HTERT RPE-1 (cell line): ENCODE data around the gene RNF19B.
"Not testable (repeated sequence)": the region's sequence is repeated elsewhere in the genome, so short reads cannot be mapped to it uniquely, and the experiment has no call there.

Experiments used
- in situ Hi-C: fragments of 300-500 bp; cut with MboI; formaldehyde crosslinking; loops from 4 replicates; pipeline ENCODE4 v1.14.3; 2020; ENCODE audit warnings: low sequenced_read_pairs

The RNF19B gene

GRCh38 chr1:32964461-32965250 lies at the start of gene RNF19B:
Gene RNF19B (minus strand): TSS chr1:32964809. CDS start chr1:32964685, 124 bp downstream.
- in situ Hi-C loops, result no loop called here

- in situ Hi-C loops, result no loop called here
These were observed 49.2 kb upstream of the RNF19B start for GRCh38 chr1:33013791-33014190.

- in situ Hi-C loops, result no loop called here
These were observed 47.6 kb upstream of the RNF19B start for GRCh38 chr1:33012165-33012564.

- in situ Hi-C loops, result no loop called here
These were observed 46.5 kb upstream of the RNF19B start for GRCh38 chr1:33010932-33011731.

- in situ Hi-C loops, result no loop called here
These were observed 45.0 kb upstream of the RNF19B start for GRCh38 chr1:33009561-33009960.

GRCh38 chr1:33008051-33008914 lies 43.7 kb upstream of the RNF19B start:
- in situ Hi-C loops, result no loop called here

- in situ Hi-C loops, result no loop called here
These were observed 42.8 kb upstream of the RNF19B start for GRCh38 chr1:33007190-33008050.

- in situ Hi-C loops, result no loop called here
These were observed 41.3 kb upstream of the RNF19B start for GRCh38 chr1:33005838-33006421.

GRCh38 chr1:33005117-33005837 lies 40.7 kb upstream of the RNF19B start:
- in situ Hi-C loops, result no loop called here

- in situ Hi-C loops, result no loop called here
These were observed 40.0 kb upstream of the RNF19B start for GRCh38 chr1:33004613-33005012.

- in situ Hi-C loops, result no loop called here
These were observed 39.0 kb upstream of the RNF19B start for GRCh38 chr1:33003657-33004056.

- in situ Hi-C loops, result no loop called here
These were observed 37.4 kb upstream of the RNF19B start for GRCh38 chr1:33002006-33002405.

GRCh38 chr1:33001282-33001681 lies 36.7 kb upstream of the RNF19B start:
- in situ Hi-C loops, result no loop called here

GRCh38 chr1:33000427-33001026 lies 35.9 kb upstream of the RNF19B start:
- in situ Hi-C loops, result no loop called here

- in situ Hi-C loops, result no loop called here
These were observed 34.4 kb upstream of the RNF19B start for GRCh38 chr1:32998997-32999396.

- in situ Hi-C loops, result no loop called here
These were observed 33.5 kb upstream of the RNF19B start for GRCh38 chr1:32998064-32998463.

- in situ Hi-C loops, result no loop called here
These were observed 32.8 kb upstream of the RNF19B start for GRCh38 chr1:32997381-32997891.

- in situ Hi-C loops, result not testable (repeated sequence)
These were observed 28.7 kb upstream of the RNF19B start for GRCh38 chr1:32993324-32993636.
